ENCODE data around the gene DMTF1.

- no peak for TF ChIP-seq CTCF (IDR thresholded peaks at IDR 0.05; ENCODE audit: borderline replicate concordance, extremely low read depth, low read length, poor library complexity, severe bottlenecking)
- no peak for TF ChIP-seq EZH2 (IDR thresholded peaks at IDR 0.05; ENCODE audit: borderline replicate concordance, low read depth, low read length, severe bottlenecking)
These were observed 533 bp upstream of the DMTF1 start for GRCh38 chr7:87151729-87152111.

All from DND-41 (cell line).